ENCODE measurements around the gene CPAMD8. TPM values are rescaled to one million over a fixed set of nuclear protein-coding genes. Genes with fewer than 3 reads are reported as not detected.
A peak's percentile ranks its signal among the peaks of the same experiment; 100 is the strongest.
"Not testable (repeated sequence)": the region's sequence is repeated elsewhere in the genome, so short reads cannot be mapped to it uniquely, and the experiment has no call there.

CPAMD8 gene
- total RNA-seq, 2 experiments from 2014 or later: not detected

GRCh38 chr19:16875584-16876555, 150.7 kb downstream of the CPAMD8 start:
- no peak for TF ChIP-seq CTCF (IDR thresholded peaks at IDR 0.05)
- Mint-ChIP-seq H3K27ac (peak overlapping the region; percentile 59), H3K9me3 (peaks cover 12% of the 10 kb centered on the region), H3K27me3 (no peaks in the 10 kb centered on the region), H3K4me3 (no peak overlapping the region), H3K36me3 (ENCODE audit: low read depth) (peaks cover 52% of the 10 kb centered on the region), H3K4me1 (ENCODE audit: low read depth) (peaks cover 16% of the 10 kb centered on the region)
- ChIA-PET CTCF (no interaction called here), POLR2A (no interaction called here)
- ATAC-seq (no peak), DNase-seq (peak; percentile 26)
- intact Hi-C loops (cut with micrococcal nuclease): no loop called here

- intact Hi-C loops (cut with micrococcal nuclease); H3K27me3 Mint-ChIP-seq: not testable (repeated sequence)
Measured at GRCh38 chr19:16874978-16875299, 151.7 kb downstream of the CPAMD8 start.

GRCh38 chr19:16874250-16874977, 152.2 kb downstream of the CPAMD8 start:
- ChIA-PET POLR2A (no interaction called here), CTCF (no interaction called here)
- H3K36me3 Mint-ChIP-seq (ENCODE audit: low read depth): peaks cover 40% of the 10 kb centered on the region
- ATAC-seq: no peak
- peaks cover 6% of the 10 kb centered on the region for H3K9me3 Mint-ChIP-seq
- H3K27me3 Mint-ChIP-seq: no peaks in the 10 kb centered on the region
- peak overlapping the region; percentile 83 for H3K27ac Mint-ChIP-seq
- intact Hi-C loops (cut with micrococcal nuclease): no loop called here
- no peak for TF ChIP-seq CTCF (IDR thresholded peaks at IDR 0.05)
- H3K4me3 Mint-ChIP-seq: no peak overlapping the region
- no peak for DNase-seq
- peaks cover 16% of the 10 kb centered on the region for H3K4me1 Mint-ChIP-seq (ENCODE audit: low read depth)

More at GRCh38 chr19:16874978-16875299, 151.7 kb downstream of the CPAMD8 start:
- Mint-ChIP-seq H3K4me1 (ENCODE audit: low read depth) (peaks cover 16% of the 10 kb centered on the region), H3K36me3 (ENCODE audit: low read depth) (peaks cover 45% of the 10 kb centered on the region), H3K27ac (peak overlapping the region; percentile 83)
- POLR2A ChIA-PET, DNase-seq, ATAC-seq, CTCF ChIA-PET, H3K4me3 Mint-ChIP-seq, H3K9me3 Mint-ChIP-seq: not testable (repeated sequence)

GRCh38 chr19:16873594-16873993, 153.0 kb downstream of the CPAMD8 start:
- Mint-ChIP-seq H3K27ac (peak overlapping the region; percentile 83), H3K9me3 (peaks cover 6% of the 10 kb centered on the region), H3K4me1 (ENCODE audit: low read depth) (peaks cover 16% of the 10 kb centered on the region), H3K4me3 (no peak overlapping the region), H3K27me3 (no peaks in the 10 kb centered on the region), H3K36me3 (ENCODE audit: low read depth) (peaks cover 33% of the 10 kb centered on the region)
- DNase-seq: no peak
- intact Hi-C loops (cut with micrococcal nuclease): no loop called here
- TF ChIP-seq CTCF (IDR thresholded peaks at IDR 0.05): no peak
- CTCF ChIA-PET: no interaction called here
- POLR2A ChIA-PET: no interaction called here
- ATAC-seq: no peak

- no peak for TF ChIP-seq CTCF (IDR thresholded peaks at IDR 0.05)
- ATAC-seq: no peak
- ChIA-PET CTCF (no interaction called here), POLR2A (no interaction called here)
- H3K27me3 Mint-ChIP-seq: no peaks in the 10 kb centered on the region
- no peak for DNase-seq
- no peak overlapping the region for H3K4me3 Mint-ChIP-seq
- H3K9me3 Mint-ChIP-seq: peaks cover 6% of the 10 kb centered on the region
- H3K36me3 Mint-ChIP-seq (ENCODE audit: low read depth): peaks cover 34% of the 10 kb centered on the region
- peaks cover 16% of the 10 kb centered on the region for H3K4me1 Mint-ChIP-seq (ENCODE audit: low read depth)
- no peak overlapping the region for H3K27ac Mint-ChIP-seq
- intact Hi-C loops (cut with micrococcal nuclease): no loop called here
Measured at GRCh38 chr19:16872728-16873127, 153.9 kb downstream of the CPAMD8 start.

All from activated CD8-positive, alpha-beta T cell treated with anti-CD3 and anti-CD28 coated beads for 36 hours (primary cell).